GM12892 (cell line): ENCODE data around the gene TNS1.

Source experiments
- POLR2A ChIP-seq: IDR thresholded peaks from 2 replicates; pipeline ENCODE4 v1.6.1; 2011; ENCODE audit warnings: low read depth, low read length, control low read depth
- POLR2AphosphoS5 ChIP-seq: IDR thresholded peaks from 2 replicates; pipeline ENCODE4 v1.6.1; 2011; ENCODE audit warnings: low read depth, low read length, control low read depth

- TF ChIP-seq POLR2A (no peak), POLR2AphosphoS5 (no peak)
Measured at GRCh38 chr2:217941886-217942728, 60.7 kb downstream of the TNS1 start.
